ENCODE results near the gene RAC3. TPM values are rescaled to one million over a fixed set of nuclear protein-coding genes. Genes with fewer than 3 reads are reported as not detected.
"Not testable (repeated sequence)": the region's sequence is repeated elsewhere in the genome, so short reads cannot be mapped to it uniquely, and the experiment has no call there.

Gene RAC3
- total and polyA plus RNA-seq, 2 experiments from 2014 or later, result 1.3 to 7.9 TPM

DNA sequence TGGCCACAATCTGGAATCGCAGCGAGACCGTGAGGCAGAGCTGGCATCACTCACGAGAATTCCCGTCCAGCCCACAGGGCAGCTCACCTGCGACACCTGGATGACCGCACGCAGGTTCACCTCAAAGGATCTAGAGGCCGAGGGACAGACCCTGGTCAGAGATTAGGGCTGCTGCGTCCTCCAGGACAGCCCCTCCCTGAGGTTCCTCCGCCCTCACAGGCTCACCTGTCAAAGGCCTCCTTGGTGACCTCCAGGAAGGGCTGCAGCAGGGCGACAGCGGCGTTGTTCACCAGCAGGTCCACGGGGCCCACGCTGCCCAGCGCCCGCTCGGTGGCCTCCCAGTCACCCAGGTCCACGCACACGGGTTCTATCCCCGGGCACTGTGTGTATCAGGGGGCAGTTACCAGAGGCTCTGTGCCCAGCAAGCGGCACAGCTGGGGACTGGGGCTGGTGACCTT lies 5.2 kb downstream of the RAC3 start:
- H3K9me2 ChIP-seq (ENCODE audit: insufficient read depth), result no peaks in the 10 kb centered on the region
- peak overlapping the region; percentile 79 for H3K4me3 ChIP-seq
- peak overlapping the region; percentile 61 for H2AFZ ChIP-seq
- in situ Hi-C loops (cut with MboI), result no loop called here
- no peak for DNase-seq
- peaks cover 6% of the 10 kb centered on the region; the same call in 1 of the 2 replicates for H3F3A ChIP-seq (ENCODE audit: insufficient read depth)
- H4K20me1 ChIP-seq (ENCODE audit: insufficient read depth), result no peaks in the 10 kb centered on the region
- H3K79me2 ChIP-seq (ENCODE audit: insufficient read depth), result no peaks in the 10 kb centered on the region
- peak overlapping the region; percentile 74 for H3K9ac ChIP-seq
- no peaks in the 10 kb centered on the region for H3K36me3 ChIP-seq (ENCODE audit: low read depth)
- H3K27ac ChIP-seq, result peak overlapping the region; percentile 69
- peak overlapping the region; percentile 86 for H3K4me2 ChIP-seq (ENCODE audit: unreplicated experiment)
- H3K4me1 ChIP-seq (ENCODE audit: insufficient read depth), result no peaks in the 10 kb centered on the region
- H3K27me3 ChIP-seq (replicated peaks; ENCODE audit: insufficient read depth), result no peaks in the 10 kb centered on the region
- 50 to 52% methylated on average over 23 of the region's 23 CpGs for WGBS, 2 experiments (ENCODE audit: low coverage in 1 of 2, low lambda C conversion rate in 2 of 2, missing lambda C conversion rate in 2 of 2)
- TF ChIP-seq EZH2 (IDR thresholded peaks at IDR 0.05; ENCODE audit: insufficient read depth, poor library complexity, severe bottlenecking) (no peak), EZH2phosphoT487 (IDR thresholded peaks at IDR 0.05; ENCODE audit: insufficient read depth, low read depth) (no peak)
- H3K9me3 ChIP-seq (ENCODE audit: low read depth), result no peaks in the 10 kb centered on the region

DNA sequence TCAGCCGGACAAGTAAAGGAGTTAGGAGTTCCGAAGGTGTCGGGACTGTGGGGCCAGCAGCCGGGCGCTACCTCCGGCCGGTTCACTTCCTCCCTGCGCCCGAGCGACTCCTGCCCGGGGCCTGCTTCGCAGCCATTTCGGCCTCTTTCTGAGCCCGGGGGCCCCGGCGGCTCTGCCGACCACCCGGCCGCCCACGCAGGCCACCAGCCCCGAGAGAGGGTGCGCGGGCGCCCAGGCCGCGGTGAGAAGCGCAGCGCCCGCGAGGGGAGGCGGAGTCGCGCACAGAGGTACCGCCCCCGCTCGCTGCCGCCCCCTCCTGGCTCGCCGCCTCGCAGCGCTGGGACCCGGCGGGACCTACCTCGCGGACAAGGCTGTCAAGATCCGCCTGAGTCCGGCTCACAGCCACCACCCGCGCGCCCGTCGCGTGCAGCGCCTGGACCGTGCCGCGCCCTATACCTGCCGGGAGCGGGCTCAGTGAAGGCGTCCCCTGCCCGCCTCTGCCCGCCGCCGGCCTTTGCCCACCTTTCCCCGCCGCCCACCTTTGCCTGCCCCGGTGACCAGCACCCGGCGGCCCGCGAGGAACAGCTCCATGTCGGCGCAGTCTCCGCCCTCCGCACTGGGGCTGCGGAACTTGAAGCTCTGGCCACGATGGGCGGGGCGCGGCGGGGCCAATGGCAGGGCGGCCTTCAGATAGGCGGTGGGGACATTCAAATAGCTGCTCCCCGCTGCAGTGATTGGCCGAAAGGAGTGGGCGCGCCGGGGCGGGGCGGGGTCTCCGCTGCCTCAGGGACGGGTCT lies 5.8 kb downstream of the RAC3 start, which contains the start of gene DCXR:
DCXR (minus strand) TSS at position 606 of the 797 bp plus-strand sequence; CDS start at position 591, 15 bp downstream.
- in situ Hi-C loops (cut with MboI), result no loop called here
- peak within 1 kb of the TSS; percentile 69 for H3K27ac ChIP-seq

DNA sequence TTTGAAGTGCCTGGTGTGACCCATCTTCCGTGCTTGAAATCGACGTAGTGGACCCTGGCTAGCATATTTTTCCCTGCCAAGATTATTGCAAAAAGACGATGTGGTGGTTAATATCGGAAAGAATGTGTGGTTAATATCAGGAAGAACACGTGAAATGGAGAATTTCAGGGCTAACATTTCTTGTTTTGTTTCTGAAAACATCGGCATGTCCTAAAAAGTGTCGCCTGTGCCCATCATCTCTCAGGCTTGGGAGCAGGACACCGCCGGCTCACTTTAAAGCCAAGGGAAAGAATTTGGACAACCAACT lies 6.4 kb downstream of the RAC3 start:
- in situ Hi-C loops (cut with MboI), result no loop called here
- no peaks in the 10 kb centered on the region for H3K4me1 ChIP-seq (ENCODE audit: insufficient read depth)
- TF ChIP-seq EZH2phosphoT487 (IDR thresholded peaks at IDR 0.05; ENCODE audit: insufficient read depth, low read depth) (no peak), EZH2 (IDR thresholded peaks at IDR 0.05; ENCODE audit: insufficient read depth, poor library complexity, severe bottlenecking) (no peak)

More for the DNA sequence above, 5.8 kb downstream of the RAC3 start, which contains the start of gene DCXR:
- H4K20me1 ChIP-seq (ENCODE audit: insufficient read depth), result no peaks in the 10 kb centered on the region
- peak within 1 kb of the TSS; percentile 61 for H2AFZ ChIP-seq
- 1% methylated on average over 62 to 80 of the region's 92 CpGs for WGBS, 2 experiments (ENCODE audit: low coverage in 1 of 2, low lambda C conversion rate in 2 of 2, missing lambda C conversion rate in 2 of 2)
- no peaks in the 10 kb centered on the region for H3K9me2 ChIP-seq (ENCODE audit: insufficient read depth)
- no peaks in the 10 kb centered on the region for H3K9me3 ChIP-seq (ENCODE audit: low read depth)
- no peaks in the 10 kb centered on the region for H3K4me1 ChIP-seq (ENCODE audit: insufficient read depth)
- H3K4me3 ChIP-seq, result peak within 1 kb of the TSS; percentile 79
- H3F3A ChIP-seq (ENCODE audit: insufficient read depth), result peaks cover 6% of the 10 kb centered on the region; the same call in 1 of the 2 replicates
- peak within 1 kb of the TSS; percentile 74 for H3K9ac ChIP-seq
- H3K36me3 ChIP-seq (ENCODE audit: low read depth), result no peaks in the 10 kb centered on the region
- H3K4me2 ChIP-seq (ENCODE audit: unreplicated experiment), result peak within 1 kb of the TSS; percentile 86
- no peaks in the 10 kb centered on the region for H3K79me2 ChIP-seq (ENCODE audit: insufficient read depth)
- TF ChIP-seq EZH2 (IDR thresholded peaks at IDR 0.05; ENCODE audit: insufficient read depth, poor library complexity, severe bottlenecking) (no peak), EZH2phosphoT487 (IDR thresholded peaks at IDR 0.05; ENCODE audit: insufficient read depth, low read depth) (no peak)
- no peaks in the 10 kb centered on the region for H3K27me3 ChIP-seq (replicated peaks; ENCODE audit: insufficient read depth)
- DNase-seq, result peak; percentile 97

DNA sequence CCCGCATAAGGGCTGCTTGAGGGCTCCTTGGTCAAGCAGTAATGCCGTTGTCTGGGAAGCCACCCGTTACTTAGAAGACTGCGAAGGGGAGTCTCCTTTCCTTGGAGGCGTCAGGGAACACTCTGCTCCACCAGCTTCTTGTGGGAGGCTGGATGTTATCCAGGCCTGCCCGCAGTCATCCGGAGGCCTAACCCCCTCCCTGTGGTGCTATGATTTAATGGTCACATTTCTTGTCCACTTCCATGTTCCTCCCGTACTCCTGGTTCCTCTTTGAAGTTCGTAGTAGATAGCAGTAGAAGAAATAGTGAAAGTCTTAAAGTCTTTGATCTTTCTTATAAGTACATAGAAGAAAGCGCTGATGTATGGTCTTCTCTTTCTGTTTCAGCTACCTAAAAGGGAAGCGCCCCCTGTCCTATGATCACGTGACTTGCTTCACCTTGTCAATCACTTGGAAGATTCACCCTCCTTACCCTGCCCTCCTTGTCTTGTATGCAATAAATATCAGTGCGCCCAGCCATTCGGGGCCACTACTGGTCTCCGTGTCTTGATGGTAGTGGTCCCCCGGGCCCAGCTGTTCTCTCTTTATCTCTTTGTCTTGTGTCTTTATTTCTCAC lies 7.4 kb downstream of the RAC3 start:
- H3K4me2 ChIP-seq (ENCODE audit: unreplicated experiment); H3K4me3 ChIP-seq; H3K9ac ChIP-seq; DNase-seq; H3K9me3 ChIP-seq (ENCODE audit: low read depth); H3F3A ChIP-seq (ENCODE audit: insufficient read depth); H3K36me3 ChIP-seq (ENCODE audit: low read depth); H2AFZ ChIP-seq; H3K27me3 ChIP-seq (replicated peaks; ENCODE audit: insufficient read depth); H4K20me1 ChIP-seq (ENCODE audit: insufficient read depth); in situ Hi-C loops (cut with MboI); H3K79me2 ChIP-seq (ENCODE audit: insufficient read depth); H3K9me2 ChIP-seq (ENCODE audit: insufficient read depth); H3K4me1 ChIP-seq (ENCODE audit: insufficient read depth); H3K27ac ChIP-seq: not testable (repeated sequence)
- WGBS, 2 experiments (ENCODE audit: low coverage in 1 of 2, low lambda C conversion rate in 2 of 2, missing lambda C conversion rate in 2 of 2), result 82 to 83% methylated on average over 16 of the region's 16 CpGs

More for the DNA sequence above, 6.4 kb downstream of the RAC3 start:
- Histone ChIP-seq H3K9ac (peak overlapping the region; percentile 74; the same call in 1 of the 2 replicates), H3K27ac (0 out of 2 replicates have a peak overlapping the region, but pooled peaks have one; percentile 69), H3K79me2 (ENCODE audit: insufficient read depth) (no peaks in the 10 kb centered on the region), H2AFZ (peak overlapping the region; percentile 61), H4K20me1 (ENCODE audit: insufficient read depth) (no peaks in the 10 kb centered on the region), H3K9me2 (ENCODE audit: insufficient read depth) (no peaks in the 10 kb centered on the region), H3K4me3 (peak overlapping the region; percentile 79), H3K27me3 (replicated peaks; ENCODE audit: insufficient read depth) (no peaks in the 10 kb centered on the region), H3K36me3 (ENCODE audit: low read depth) (no peaks in the 10 kb centered on the region), H3K9me3 (ENCODE audit: low read depth) (no peaks in the 10 kb centered on the region), H3F3A (ENCODE audit: insufficient read depth) (peaks cover 6% of the 10 kb centered on the region; the same call in 1 of the 2 replicates), H3K4me2 (ENCODE audit: unreplicated experiment) (peak overlapping the region; percentile 86)
- DNase-seq, result no peak
- 1 to 2% methylated on average over 10 of the region's 10 CpGs for WGBS, 2 experiments (ENCODE audit: low coverage in 1 of 2, low lambda C conversion rate in 2 of 2, missing lambda C conversion rate in 2 of 2)

All from GM23248 (cell line).